ENCODE results near the gene MEIS2. TPM values are rescaled to one million over a fixed set of nuclear protein-coding genes. Genes with fewer than 3 reads are reported as not detected.

The MEIS2 gene
- total and polyA plus RNA-seq, 2 donors (not counting 3 experiments of a cell fraction or from before 2014, with no cell fraction given): 22.5 to 26.2 TPM

DNA sequence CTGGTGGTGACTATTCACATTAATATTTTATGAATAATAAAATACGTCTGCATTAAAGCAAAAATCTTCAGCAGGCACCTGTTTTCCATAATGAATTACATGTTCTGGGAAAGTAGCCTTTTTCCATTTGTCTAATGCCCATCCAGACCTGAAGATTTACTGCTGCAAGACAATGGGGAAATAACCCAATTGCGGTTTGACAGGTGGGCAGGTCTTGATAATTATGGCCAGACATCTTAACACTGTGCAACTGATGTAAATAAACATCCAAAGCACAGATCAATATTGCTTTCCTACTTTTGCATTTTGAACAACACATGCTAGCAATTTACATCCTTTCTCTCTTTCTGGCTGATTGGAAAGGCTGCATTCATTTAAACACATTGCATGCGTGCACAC lies 173.9 kb downstream of the MEIS2 start:
- POLR2A ChIA-PET: no interaction called here
- no peaks in the 10 kb centered on the region for H3K36me3 ChIP-seq (ENCODE audit: control insufficient read depth in 2 of 2, extremely low read depth in 1 of 2, insufficient read depth in 2 of 2, low read length in 2 of 2)
- dilution Hi-C loops (cut with MboI; ENCODE audit: extremely low pct_ligation_motif_present, low sequenced_read_pairs): no loop called here
- no peaks in the 10 kb centered on the region for H3K9me1 ChIP-seq (replicated peaks; ENCODE audit: control insufficient read depth, extremely low read depth, insufficient read depth, low read length)
- BruUV-seq (replicated peaks): no TSS peak
- intact Hi-C loops (cut with micrococcal nuclease): no loop called here
- no peaks in the 10 kb centered on the region for H3K27me3 ChIP-seq (ENCODE audit: control insufficient read depth in 2 of 2, insufficient read depth in 2 of 2, low read length in 2 of 2)
- no peak overlapping the region for H3K27ac ChIP-seq (ENCODE audit: insufficient read depth, low read depth, low read length)
- no peak for FAIRE-seq
- no peak overlapping the region for H3K4me3 ChIP-seq (replicated peaks in 1 of 3; ENCODE audit: insufficient read depth in 1 of 3, low read depth in 1 of 3, low read length in 3 of 3)
- no peaks in the 10 kb centered on the region for H3K4me1 ChIP-seq (ENCODE audit: control insufficient read depth, extremely low read depth, insufficient read depth, low read length)
- no peaks in the 10 kb centered on the region for H3K79me2 ChIP-seq (ENCODE audit: control insufficient read depth, insufficient read depth, low read length)
- H3K4me2 ChIP-seq (ENCODE audit: insufficient read depth, low read length): no peak overlapping the region
- H4K20me1 ChIP-seq (replicated peaks; ENCODE audit: control insufficient read depth, extremely low read depth, insufficient read depth, low read length): no peaks in the 10 kb centered on the region
- DNase-seq (ENCODE audit: low read depth, low spot score): no peak
- H3K9me3 ChIP-seq (replicated peaks; ENCODE audit: control insufficient read depth, insufficient read depth, low read length): no peaks in the 10 kb centered on the region
- H3K9ac ChIP-seq (replicated peaks; ENCODE audit: extremely low read depth, insufficient read depth, low read length): no peak overlapping the region
- CTCF ChIA-PET: no interaction called here
- TF ChIP-seq POLR2AphosphoS5 (IDR thresholded peaks at IDR 0.05; ENCODE audit: insufficient read depth, low read depth, low read length) (no peak), JUN (IDR thresholded peaks at IDR 0.05; ENCODE audit: borderline replicate concordance, insufficient read depth, insufficient read length, low read depth) (no peak), GATA2 (IDR thresholded peaks at IDR 0.05; ENCODE audit: insufficient read depth, insufficient read length, low read depth, low read length) (no peak), MYC (IDR thresholded peaks at IDR 0.05; ENCODE audit: low read depth, low read length) (no peak), CTCF (IDR thresholded peaks at IDR 0.05; ENCODE audit: extremely low read depth in 1 of 2, insufficient read depth in 1 of 2, low read depth in 1 of 2, low read length in 2 of 2) (no peak), POLR2A (IDR thresholded peaks at IDR 0.05; ENCODE audit: low read depth, low read length) (no peak), EZH2 (IDR thresholded peaks at IDR 0.05; ENCODE audit: borderline replicate concordance, low read depth, low read length, severe bottlenecking) (no peak), FOS (IDR thresholded peaks at IDR 0.05; ENCODE audit: borderline replicate concordance, insufficient read depth, low read length) (no peak)
- TF ChIP-seq, protein P1, sequence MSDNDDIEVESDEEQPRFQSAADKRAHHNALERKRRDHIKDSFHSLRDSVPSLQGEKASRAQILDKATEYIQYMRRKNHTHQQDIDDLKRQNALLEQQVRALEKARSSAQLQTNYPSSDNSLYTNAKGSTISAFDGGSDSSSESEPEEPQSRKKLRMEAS (IDR thresholded peaks at IDR 0.05; ENCODE audit: insufficient read depth, insufficient read length): no peak
- no peak overlapping the region for H2AFZ ChIP-seq (ENCODE audit: low read depth, low read length)
